ENCODE results near the gene MARCKS.

MARCKS gene

DNA sequence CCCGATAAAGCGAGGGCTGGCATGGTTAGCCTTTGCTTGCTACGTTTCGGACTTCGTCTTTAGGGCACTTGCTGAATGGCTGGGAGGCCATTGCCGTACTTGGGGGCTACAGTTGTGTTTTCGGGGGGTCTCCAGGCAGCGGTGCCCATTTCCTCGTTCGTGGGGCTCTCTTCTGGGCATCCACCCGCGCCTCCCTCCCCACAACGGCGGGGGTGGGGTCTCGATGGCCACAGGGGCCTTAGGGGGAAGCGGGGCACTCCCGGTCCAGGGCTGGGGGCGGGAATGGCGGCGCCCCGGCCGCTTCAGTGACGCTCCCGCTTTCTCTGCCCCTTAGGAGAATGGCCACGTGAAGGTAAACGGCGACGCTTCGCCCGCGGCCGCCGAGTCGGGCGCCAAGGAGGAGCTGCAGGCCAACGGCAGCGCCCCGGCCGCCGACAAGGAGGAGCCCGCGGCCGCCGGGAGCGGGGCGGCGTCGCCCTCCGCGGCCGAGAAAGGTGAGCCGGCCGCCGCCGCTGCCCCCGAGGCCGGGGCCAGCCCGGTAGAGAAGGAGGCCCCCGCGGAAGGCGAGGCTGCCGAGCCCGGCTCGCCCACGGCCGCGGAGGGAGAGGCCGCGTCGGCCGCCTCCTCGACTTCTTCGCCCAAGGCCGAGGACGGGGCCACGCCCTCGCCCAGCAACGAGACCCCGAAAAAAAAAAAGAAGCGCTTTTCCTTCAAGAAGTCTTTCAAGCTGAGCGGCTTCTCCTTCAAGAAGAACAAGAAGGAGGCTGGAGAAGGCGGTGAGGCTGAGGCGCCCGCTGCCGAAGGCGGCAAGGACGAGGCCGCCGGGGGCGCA lies 2.4 kb downstream of the MARCKS start:
- H4K20me1 ChIP-seq (ENCODE audit: insufficient read depth, low read length): no peaks in the 10 kb centered on the region
- no peak overlapping the region for H3K4me2 ChIP-seq (ENCODE audit: insufficient read depth, low read length)
- H3K9me3 ChIP-seq (ENCODE audit: insufficient read depth, low read length, severe bottlenecking): peaks cover 9% of the 10 kb centered on the region
- no peak overlapping the region for H3K4me3 ChIP-seq (ENCODE audit: low read depth in 1 of 2, low read length in 2 of 2)
- no peaks in the 10 kb centered on the region for H3K27me3 ChIP-seq (ENCODE audit: insufficient read depth, low read length, poor library complexity)
- ATAC-seq (ENCODE audit: insufficient read depth, low read depth): no peak
- H3K9ac ChIP-seq (ENCODE audit: low read depth, low read length): no peak overlapping the region
- H3K36me3 ChIP-seq (ENCODE audit: insufficient read depth, low read length): no peaks in the 10 kb centered on the region
- no peak overlapping the region for H2AFZ ChIP-seq (ENCODE audit: low read depth, low read length)
- DNase-seq: no peak
- H3K4me1 ChIP-seq (ENCODE audit: insufficient read depth, low read length): no peaks in the 10 kb centered on the region
- no peak for TF ChIP-seq EZH2 (IDR thresholded peaks at IDR 0.05; ENCODE audit: borderline replicate concordance, low read depth, low read length, severe bottlenecking)
- TF ChIP-seq, protein P1, sequence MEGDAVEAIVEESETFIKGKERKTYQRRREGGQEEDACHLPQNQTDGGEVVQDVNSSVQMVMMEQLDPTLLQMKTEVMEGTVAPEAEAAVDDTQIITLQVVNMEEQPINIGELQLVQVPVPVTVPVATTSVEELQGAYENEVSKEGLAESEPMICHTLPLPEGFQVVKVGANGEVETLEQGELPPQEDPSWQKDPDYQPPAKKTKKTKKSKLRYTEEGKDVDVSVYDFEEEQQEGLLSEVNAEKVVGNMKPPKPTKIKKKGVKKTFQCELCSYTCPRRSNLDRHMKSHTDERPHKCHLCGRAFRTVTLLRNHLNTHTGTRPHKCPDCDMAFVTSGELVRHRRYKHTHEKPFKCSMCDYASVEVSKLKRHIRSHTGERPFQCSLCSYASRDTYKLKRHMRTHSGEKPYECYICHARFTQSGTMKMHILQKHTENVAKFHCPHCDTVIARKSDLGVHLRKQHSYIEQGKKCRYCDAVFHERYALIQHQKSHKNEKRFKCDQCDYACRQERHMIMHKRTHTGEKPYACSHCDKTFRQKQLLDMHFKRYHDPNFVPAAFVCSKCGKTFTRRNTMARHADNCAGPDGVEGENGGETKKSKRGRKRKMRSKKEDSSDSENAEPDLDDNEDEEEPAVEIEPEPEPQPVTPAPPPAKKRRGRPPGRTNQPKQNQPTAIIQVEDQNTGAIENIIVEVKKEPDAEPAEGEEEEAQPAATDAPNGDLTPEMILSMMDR (IDR thresholded peaks at IDR 0.05; ENCODE audit: borderline replicate concordance, extremely low read depth, low read length, poor library complexity, severe bottlenecking): no peak
- H3K27ac ChIP-seq (ENCODE audit: low read length): no peak overlapping the region
- H3K79me2 ChIP-seq (ENCODE audit: insufficient read depth, low read length): no peaks in the 10 kb centered on the region

DNA sequence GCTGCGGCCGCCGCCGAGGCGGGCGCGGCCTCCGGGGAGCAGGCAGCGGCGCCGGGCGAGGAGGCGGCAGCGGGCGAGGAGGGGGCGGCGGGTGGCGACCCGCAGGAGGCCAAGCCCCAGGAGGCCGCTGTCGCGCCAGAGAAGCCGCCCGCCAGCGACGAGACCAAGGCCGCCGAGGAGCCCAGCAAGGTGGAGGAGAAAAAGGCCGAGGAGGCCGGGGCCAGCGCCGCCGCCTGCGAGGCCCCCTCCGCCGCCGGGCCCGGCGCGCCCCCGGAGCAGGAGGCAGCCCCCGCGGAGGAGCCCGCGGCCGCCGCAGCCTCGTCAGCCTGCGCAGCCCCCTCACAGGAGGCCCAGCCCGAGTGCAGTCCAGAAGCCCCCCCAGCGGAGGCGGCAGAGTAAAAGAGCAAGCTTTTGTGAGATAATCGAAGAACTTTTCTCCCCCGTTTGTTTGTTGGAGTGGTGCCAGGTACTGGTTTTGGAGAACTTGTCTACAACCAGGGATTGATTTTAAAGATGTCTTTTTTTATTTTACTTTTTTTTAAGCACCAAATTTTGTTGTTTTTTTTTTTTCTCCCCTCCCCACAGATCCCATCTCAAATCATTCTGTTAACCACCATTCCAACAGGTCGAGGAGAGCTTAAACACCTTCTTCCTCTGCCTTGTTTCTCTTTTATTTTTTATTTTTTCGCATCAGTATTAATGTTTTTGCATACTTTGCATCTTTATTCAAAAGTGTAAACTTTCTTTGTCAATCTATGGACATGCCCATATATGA lies 3.2 kb downstream of the MARCKS start:
- H3K27ac ChIP-seq (ENCODE audit: low read length): no peak overlapping the region
- H3K9ac ChIP-seq (ENCODE audit: low read depth, low read length): no peak overlapping the region
- no peak for TF ChIP-seq EZH2 (IDR thresholded peaks at IDR 0.05; ENCODE audit: borderline replicate concordance, low read depth, low read length, severe bottlenecking)
- TF ChIP-seq, protein P1 (IDR thresholded peaks at IDR 0.05; ENCODE audit: borderline replicate concordance, extremely low read depth, low read length, poor library complexity, severe bottlenecking): no peak
- peaks cover 9% of the 10 kb centered on the region for H3K9me3 ChIP-seq (ENCODE audit: insufficient read depth, low read length, severe bottlenecking)
- H3K36me3 ChIP-seq (ENCODE audit: insufficient read depth, low read length): no peaks in the 10 kb centered on the region
- H4K20me1 ChIP-seq (ENCODE audit: insufficient read depth, low read length): no peaks in the 10 kb centered on the region
- no peak for ATAC-seq (ENCODE audit: insufficient read depth, low read depth)
- no peak overlapping the region for H3K4me3 ChIP-seq (ENCODE audit: low read depth in 1 of 2, low read length in 2 of 2)
- no peak overlapping the region for H3K4me2 ChIP-seq (ENCODE audit: insufficient read depth, low read length)
- no peaks in the 10 kb centered on the region for H3K79me2 ChIP-seq (ENCODE audit: insufficient read depth, low read length)
- no peak for DNase-seq
- H2AFZ ChIP-seq (ENCODE audit: low read depth, low read length): no peak overlapping the region
- no peaks in the 10 kb centered on the region for H3K27me3 ChIP-seq (ENCODE audit: insufficient read depth, low read length, poor library complexity)
- no peaks in the 10 kb centered on the region for H3K4me1 ChIP-seq (ENCODE audit: insufficient read depth, low read length)

DNA sequence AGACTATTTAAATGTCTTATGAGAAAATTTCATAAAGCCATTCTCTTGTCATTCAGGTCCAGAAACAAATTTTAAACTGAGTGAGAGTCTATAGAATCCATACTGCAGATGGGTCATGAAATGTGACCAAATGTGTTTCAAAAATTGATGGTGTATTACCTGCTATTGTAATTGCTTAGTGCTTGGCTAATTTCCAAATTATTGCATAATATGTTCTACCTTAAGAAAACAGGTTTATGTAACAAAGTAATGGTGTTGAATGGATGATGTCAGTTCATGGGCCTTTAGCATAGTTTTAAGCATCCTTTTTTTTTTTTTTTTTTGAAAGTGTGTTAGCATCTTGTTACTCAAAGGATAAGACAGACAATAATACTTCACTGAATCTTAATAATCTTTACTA lies 5.0 kb downstream of the MARCKS start:
- Histone ChIP-seq H4K20me1 (ENCODE audit: insufficient read depth, low read length) (no peaks in the 10 kb centered on the region), H3K4me2 (ENCODE audit: insufficient read depth, low read length) (no peak overlapping the region), H3K36me3 (ENCODE audit: insufficient read depth, low read length) (no peaks in the 10 kb centered on the region), H3K9ac (ENCODE audit: low read depth, low read length) (no peak overlapping the region), H2AFZ (ENCODE audit: low read depth, low read length) (no peak overlapping the region), H3K27ac (ENCODE audit: low read length) (no peak overlapping the region), H3K4me1 (ENCODE audit: insufficient read depth, low read length) (no peaks in the 10 kb centered on the region), H3K4me3 (ENCODE audit: low read depth in 1 of 2, low read length in 2 of 2) (no peak overlapping the region), H3K79me2 (ENCODE audit: insufficient read depth, low read length) (no peaks in the 10 kb centered on the region), H3K9me3 (ENCODE audit: insufficient read depth, low read length, severe bottlenecking) (peaks cover 9% of the 10 kb centered on the region), H3K27me3 (ENCODE audit: insufficient read depth, low read length, poor library complexity) (no peaks in the 10 kb centered on the region)
- no peak for DNase-seq
- no peak for ATAC-seq (ENCODE audit: insufficient read depth, low read depth)
- TF ChIP-seq, protein P1 (IDR thresholded peaks at IDR 0.05; ENCODE audit: borderline replicate concordance, extremely low read depth, low read length, poor library complexity, severe bottlenecking): no peak
- no peak for TF ChIP-seq EZH2 (IDR thresholded peaks at IDR 0.05; ENCODE audit: borderline replicate concordance, low read depth, low read length, severe bottlenecking)

All from DND-41 (cell line).